Activated naive CD8-positive, alpha-beta T cell treated with anti-CD3 and anti-CD28 coated beads, Interleukin-2, amount 50 U/mL, for 16 hours (primary cell): ENCODE results near the gene PCK1.

Source experiments
- DNase-seq: peaks from one replicate; pipeline ENCODE4 v3.0.0-alpha.2; 2020; ENCODE audit warnings: low read depth, low spot score

The PCK1 gene

GRCh38 chr20:57559658-57560553, 1.0 kb upstream of the PCK1 start:
- DNase-seq = no peak

- DNase-seq = no peak
These were observed 708 bp downstream of the PCK1 start for GRCh38 chr20:57561356-57562279.

- no peak for DNase-seq
These were observed 1.9 kb downstream of the PCK1 start for GRCh38 chr20:57562541-57563465.

- DNase-seq = no peak
These were observed 2.6 kb downstream of the PCK1 start for GRCh38 chr20:57563522-57563921.

- no peak for DNase-seq
These were observed 3.4 kb downstream of the PCK1 start for GRCh38 chr20:57564180-57564802.

GRCh38 chr20:57564951-57565642, 4.2 kb downstream of the PCK1 start:
- no peak for DNase-seq

GRCh38 chr20:57566399-57566798, 5.5 kb downstream of the PCK1 start:
- DNase-seq = no peak

GRCh38 chr20:57566803-57567459, 6.0 kb downstream of the PCK1 start:
- DNase-seq = no peak

- DNase-seq = no peak
These were observed 6.7 kb downstream of the PCK1 start for GRCh38 chr20:57567471-57568079.

- DNase-seq = no peak
These were observed 7.4 kb downstream of the PCK1 start for GRCh38 chr20:57568088-57568896.

- no peak for DNase-seq
These were observed 8.1 kb downstream of the PCK1 start for GRCh38 chr20:57568960-57569359.

- no peak for DNase-seq
These were observed 9.4 kb downstream of the PCK1 start for GRCh38 chr20:57570145-57570850.

- DNase-seq = no peak
These were observed 10.0 kb downstream of the PCK1 start for GRCh38 chr20:57570920-57571319.

GRCh38 chr20:57571782-57572416, 11.0 kb downstream of the PCK1 start:
- DNase-seq = no peak

GRCh38 chr20:57573242-57573641, 12.3 kb downstream of the PCK1 start:
- DNase-seq = no peak

- DNase-seq = no peak
These were observed 13.0 kb downstream of the PCK1 start for GRCh38 chr20:57573894-57574293.

GRCh38 chr20:57574954-57575353, 14.0 kb downstream of the PCK1 start:
- DNase-seq = no peak
